Upper lobe of left lung (tissue), 6 donors: ENCODE data around the gene S100A10. TPM values are rescaled to one million over a fixed set of nuclear protein-coding genes. Genes with fewer than 3 reads are reported as not detected.

ENCODE experiments used
- ATAC-seq, 2 donors: fragments of 200-7000 bp; cut with Tn5 transposase; one replicate each; pipeline ENCODE4 v1.9.1; 2022; ENCODE audit warnings: mild to moderate bottlenecking in 2 of 2, moderate library complexity in 2 of 2; ENCODE audit not compliant: low FRiP score in 2 of 2
- DNase-seq, 2 donors: peaks; one replicate each; pipeline ENCODE4 v3.0.0-alpha.2; 2019 to 2020
- H3K27ac ChIP-seq, 4 donors: fragments of 200-600 bp; sonication (generic); one replicate each; pipeline ENCODE4 v1.5.1; 2016 to 2019
- H3K27me3 ChIP-seq, 4 donors: fragments of 200-600 bp; sonication (generic); one replicate each; pipeline ENCODE4 v1.5.1; 2017 to 2019
- H3K36me3 ChIP-seq, 4 donors: fragments of 200-600 bp; sonication (generic); one replicate each; pipeline ENCODE4 v1.5.1; 2016 to 2019
- H3K4me1 ChIP-seq, 4 donors: fragments of 200-600 bp; sonication (generic); one replicate each; pipeline ENCODE4 v1.5.1; 2018 to 2019
- H3K4me3 ChIP-seq, 4 donors: fragments of 200-600 bp; sonication (generic); one replicate each; pipeline ENCODE4 v1.5.1; 2017 to 2019; ENCODE audit warnings: mild to moderate bottlenecking in 2 of 4, moderate library complexity in 1 of 4
- H3K9me3 ChIP-seq, 4 donors: fragments of 200-600 bp; sonication (generic); one replicate each; pipeline ENCODE4 v1.5.1; 2018 to 2019
- EP300 ChIP-seq, 4 donors: sonication (generic); formaldehyde crosslinking; IDR thresholded peaks; one replicate each; pipeline ENCODE4 v1.5.1; 2017; ENCODE audit warnings: antibody characterized with exemption in 4 of 4, control low read depth in 2 of 4
- POLR2A ChIP-seq, 4 donors: fragments of 450-650 bp; IDR thresholded peaks; one replicate each; pipeline ENCODE4 v1.5.1; 2016 to 2017; ENCODE audit warnings: antibody characterized with exemption in 4 of 4, mild to moderate bottlenecking in 2 of 4
- POLR2AphosphoS5 ChIP-seq, 2 donors: sonication (generic); formaldehyde crosslinking; IDR thresholded peaks; one replicate each; pipeline ENCODE4 v1.5.1; 2017; ENCODE audit warnings: antibody characterized with exemption in 2 of 2
- WGBS, 2 donors: methylation state at CpG; one replicate each; pipeline ENCODE4 v1.1.5; 2017 to 2018; 5-methylcytosine and 5-hydroxymethylcytosine counted together
- total RNA-seq, 6 donors: library from RNA; depleted of rRNA in 4 of 6; stranded (reverse); fragments of >200 nt in 4 of 6; gene quantifications; one replicate each; pipeline versions ENCODE4 v1.1.0 to v1.2.1, GENCODE V29; 2016 to 2021
- TF ChIP-seq, protein P1 (sequence below), 6 experiments: fragments of 450-650 bp in 4 of 6; fragments of 200-600 bp in 2 of 6; sonication (generic) in 2 of 6; IDR thresholded peaks; one replicate each; pipeline ENCODE4 v1.5.1; 2016 to 2019; ENCODE audit warnings: antibody characterized with exemption in 6 of 6
- donor health status: DM: no; HTN: no; CAD: no; lungs with moderate emphysema.
- donor health status: DM: no; HTN: yes; CAD: no; lungs with severe emphysema.

Gene S100A10
- total RNA-seq, 6 donors from 2014 or later: 79.6 to 785 (median 432) TPM

DNA sequence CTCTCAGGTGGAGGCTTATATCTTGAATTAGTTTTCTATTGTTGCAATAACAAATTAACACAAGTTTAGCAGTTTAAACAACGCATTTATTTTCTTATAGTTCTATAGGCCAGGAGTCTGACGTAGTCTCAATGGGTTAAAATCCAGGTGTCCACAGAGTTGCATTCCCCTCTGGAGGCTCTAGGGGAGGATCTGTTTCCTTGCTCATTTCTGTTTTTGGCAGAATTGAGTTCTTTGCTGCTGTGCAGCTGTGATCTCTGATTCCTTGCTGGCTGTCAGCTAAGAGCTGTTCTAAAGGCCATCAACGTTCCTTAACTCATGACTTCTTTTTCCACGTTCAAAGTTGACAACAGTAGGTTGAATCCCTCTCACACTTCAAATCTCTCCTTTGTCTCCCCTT lies 31.8 kb downstream of the S100A10 start:
- no peaks in the 10 kb centered on the region for H3K36me3 ChIP-seq
- TF ChIP-seq POLR2A (IDR thresholded peaks at IDR 0.05): no peak
- TF ChIP-seq, protein P1, sequence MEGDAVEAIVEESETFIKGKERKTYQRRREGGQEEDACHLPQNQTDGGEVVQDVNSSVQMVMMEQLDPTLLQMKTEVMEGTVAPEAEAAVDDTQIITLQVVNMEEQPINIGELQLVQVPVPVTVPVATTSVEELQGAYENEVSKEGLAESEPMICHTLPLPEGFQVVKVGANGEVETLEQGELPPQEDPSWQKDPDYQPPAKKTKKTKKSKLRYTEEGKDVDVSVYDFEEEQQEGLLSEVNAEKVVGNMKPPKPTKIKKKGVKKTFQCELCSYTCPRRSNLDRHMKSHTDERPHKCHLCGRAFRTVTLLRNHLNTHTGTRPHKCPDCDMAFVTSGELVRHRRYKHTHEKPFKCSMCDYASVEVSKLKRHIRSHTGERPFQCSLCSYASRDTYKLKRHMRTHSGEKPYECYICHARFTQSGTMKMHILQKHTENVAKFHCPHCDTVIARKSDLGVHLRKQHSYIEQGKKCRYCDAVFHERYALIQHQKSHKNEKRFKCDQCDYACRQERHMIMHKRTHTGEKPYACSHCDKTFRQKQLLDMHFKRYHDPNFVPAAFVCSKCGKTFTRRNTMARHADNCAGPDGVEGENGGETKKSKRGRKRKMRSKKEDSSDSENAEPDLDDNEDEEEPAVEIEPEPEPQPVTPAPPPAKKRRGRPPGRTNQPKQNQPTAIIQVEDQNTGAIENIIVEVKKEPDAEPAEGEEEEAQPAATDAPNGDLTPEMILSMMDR (IDR thresholded peaks at IDR 0.05): no peak
- TF ChIP-seq POLR2AphosphoS5 (IDR thresholded peaks at IDR 0.05): no peak
- TF ChIP-seq EP300 (IDR thresholded peaks at IDR 0.05): no peak
- H3K4me3 ChIP-seq: no peak overlapping the region
- ATAC-seq (peak in 1 of 2 donors; percentile 48), DNase-seq (no peak)
- 52 to 60% methylated on average over 4 of the region's 4 CpGs for WGBS, 2 donors
- H3K4me1 ChIP-seq: peaks cover 10 to 24% (median 18%) of the 10 kb centered on the region in 4 donors
- H3K27me3 ChIP-seq: no peaks in the 10 kb centered on the region
- H3K27ac ChIP-seq: peak overlapping the region in 3 of 4 donors; percentile 13 to 80 (median 27)
- no peaks in the 10 kb centered on the region for H3K9me3 ChIP-seq

DNA sequence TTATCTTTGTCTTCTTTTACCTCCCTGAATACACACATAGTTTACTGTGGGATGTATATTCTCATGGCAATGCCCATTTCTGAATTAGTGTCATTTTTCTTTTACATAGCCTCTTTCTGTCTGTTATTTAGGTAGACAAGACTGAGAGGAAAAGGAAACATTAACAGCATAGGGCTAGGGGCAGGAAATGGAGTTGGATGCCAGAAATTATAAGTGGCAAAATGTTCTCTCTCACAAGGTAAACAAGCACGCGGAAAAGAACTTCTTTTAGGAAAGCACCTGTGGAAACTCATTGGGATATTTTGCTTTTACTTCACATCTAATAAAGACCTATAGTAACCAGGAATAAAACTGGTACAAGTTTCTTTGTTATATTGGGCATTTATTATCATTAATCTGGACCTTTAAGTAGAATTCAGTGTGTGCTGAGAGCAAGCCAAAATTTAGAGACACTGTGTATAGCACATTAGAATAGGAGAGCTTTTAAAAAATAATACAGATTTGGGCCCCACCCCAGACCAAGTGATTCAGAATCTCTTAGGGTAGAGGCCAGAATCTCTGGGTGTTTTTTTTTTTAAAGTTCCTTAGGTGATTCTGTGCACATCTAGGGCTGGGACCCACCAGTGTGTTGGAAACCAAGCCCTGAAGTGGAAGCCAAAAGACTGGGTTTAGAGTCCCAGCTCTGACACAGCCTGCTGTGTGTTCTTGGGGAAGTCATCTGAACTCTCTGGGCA lies 32.7 kb downstream of the S100A10 start:
- DNase-seq (no peak), ATAC-seq (peak in 1 of 2 donors; percentile 57)
- no peak overlapping the region for H3K4me3 ChIP-seq
- H3K36me3 ChIP-seq: no peaks in the 10 kb centered on the region
- no peaks in the 10 kb centered on the region for H3K27me3 ChIP-seq
- H3K27ac ChIP-seq: peak overlapping the region; percentile 13 to 80 (median 40)
- H3K9me3 ChIP-seq: no peaks in the 10 kb centered on the region
- WGBS, 2 donors: 24 to 33% methylated on average over 2 of the region's 2 CpGs
- H3K4me1 ChIP-seq: peaks cover 10 to 24% (median 18%) of the 10 kb centered on the region in 4 donors
- TF ChIP-seq, protein P1 (IDR thresholded peaks at IDR 0.05): no peak
- peak in 1 of 4 donors; percentile 46 for TF ChIP-seq EP300 (IDR thresholded peaks at IDR 0.05)

DNA sequence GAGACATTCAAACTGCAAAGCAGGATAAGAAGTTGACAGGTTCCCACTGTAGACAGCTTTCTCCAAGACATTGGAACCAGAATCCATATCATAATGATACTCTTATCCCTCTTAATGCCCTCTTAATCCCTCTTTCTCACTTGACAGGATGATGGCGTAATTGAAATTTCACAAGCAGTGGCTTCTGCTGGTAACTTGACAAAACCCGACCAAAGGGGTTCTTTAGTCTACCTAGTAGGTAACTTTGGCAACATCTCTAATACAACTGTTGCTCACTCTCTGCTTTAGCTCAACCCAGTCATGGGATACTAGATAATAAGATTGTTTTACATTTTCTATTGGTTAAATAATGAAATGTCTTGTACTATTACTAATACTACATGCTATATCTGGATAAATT lies 34.7 kb downstream of the S100A10 start:
- peaks cover 10 to 24% (median 18%) of the 10 kb centered on the region in 4 donors for H3K4me1 ChIP-seq
- WGBS, 2 donors: 65 to 68% methylated on average over 2 of the region's 2 CpGs
- H3K9me3 ChIP-seq: no peaks in the 10 kb centered on the region
- no peaks in the 10 kb centered on the region for H3K36me3 ChIP-seq
- no peak overlapping the region for H3K4me3 ChIP-seq
- no peak overlapping the region for H3K27ac ChIP-seq
- no peak for DNase-seq
- ATAC-seq: no peak
- no peaks in the 10 kb centered on the region for H3K27me3 ChIP-seq
- no peak for TF ChIP-seq EP300 (IDR thresholded peaks at IDR 0.05)

DNA sequence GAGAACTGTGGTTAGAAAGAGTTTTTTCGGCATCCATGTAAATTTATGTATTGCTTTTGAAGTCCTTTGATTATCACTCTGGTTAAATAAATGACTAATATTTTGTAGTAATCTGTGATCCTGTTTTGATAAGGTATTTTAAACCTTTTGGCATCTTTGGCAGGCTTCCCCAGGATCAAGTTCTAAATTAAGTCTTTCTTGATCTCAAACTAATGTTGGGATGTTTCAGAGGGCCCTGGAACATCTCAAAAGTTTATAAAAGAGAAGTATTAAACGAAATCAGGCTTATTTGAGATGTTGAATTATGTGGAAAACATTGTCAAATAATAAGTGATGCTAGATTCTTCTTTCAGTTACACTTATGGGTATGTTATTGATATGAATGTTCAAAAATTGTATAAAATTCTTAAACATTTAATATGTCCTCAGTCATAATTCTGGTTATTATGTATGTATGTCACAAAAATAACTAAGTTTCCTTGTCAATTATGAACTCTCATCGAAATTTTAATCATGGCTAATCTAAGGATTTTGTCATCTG lies 36.6 kb downstream of the S100A10 start:
- H3K27me3 ChIP-seq: no peaks in the 10 kb centered on the region
- DNase-seq (no peak), ATAC-seq (no peak)
- TF ChIP-seq EP300 (IDR thresholded peaks at IDR 0.05): no peak
- no peak for TF ChIP-seq POLR2A (IDR thresholded peaks at IDR 0.05)
- TF ChIP-seq, protein P1 (IDR thresholded peaks at IDR 0.05): no peak
- TF ChIP-seq POLR2AphosphoS5 (IDR thresholded peaks at IDR 0.05): no peak
- 90% methylated on average over 3 of the region's 3 CpGs for WGBS, 2 donors
- no peak overlapping the region for H3K4me3 ChIP-seq
- peaks cover 10 to 22% (median 13%) of the 10 kb centered on the region in 4 donors for H3K4me1 ChIP-seq
- H3K36me3 ChIP-seq: no peaks in the 10 kb centered on the region
- H3K9me3 ChIP-seq: no peaks in the 10 kb centered on the region
- H3K27ac ChIP-seq: no peak overlapping the region

DNA sequence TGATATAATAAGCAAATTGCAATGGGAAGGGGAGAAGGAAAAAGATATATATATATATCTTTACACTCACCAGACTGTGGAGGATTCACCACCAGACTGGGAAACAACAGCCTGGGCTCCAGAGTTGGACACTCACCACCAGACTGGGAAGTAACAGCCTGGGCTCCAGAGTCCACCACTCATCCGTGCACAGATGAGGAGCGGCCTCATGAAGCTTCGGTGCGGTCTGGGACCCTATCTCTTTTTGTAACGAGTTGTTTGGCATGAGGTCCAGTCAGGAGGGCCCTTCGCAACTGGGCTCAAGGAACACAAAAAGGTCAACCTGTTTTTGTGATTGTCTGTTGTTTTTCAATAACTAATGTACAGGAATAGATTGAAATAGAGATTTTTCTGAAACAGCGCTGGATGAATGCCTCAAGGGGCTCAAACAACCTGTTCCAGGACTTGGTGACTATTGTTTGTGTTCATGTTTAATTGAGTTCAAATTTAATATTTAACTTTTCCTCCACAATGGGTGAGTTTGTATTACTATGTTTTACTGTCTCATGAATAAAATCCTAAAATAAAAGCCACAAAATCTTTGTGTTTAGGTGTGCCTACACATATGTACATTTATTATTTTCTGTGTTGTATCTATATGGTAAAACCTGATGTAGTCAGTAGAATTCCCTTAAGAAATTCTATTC lies 40.1 kb downstream of the S100A10 start:
- no peak for TF ChIP-seq POLR2A (IDR thresholded peaks at IDR 0.05)
- TF ChIP-seq, protein P1 (IDR thresholded peaks at IDR 0.05): no peak
- no peak for TF ChIP-seq POLR2AphosphoS5 (IDR thresholded peaks at IDR 0.05)
- TF ChIP-seq EP300 (IDR thresholded peaks at IDR 0.05): no peak
- Histone ChIP-seq H3K36me3 (no peaks in the 10 kb centered on the region), H3K4me3 (no peak overlapping the region), H3K27ac (no peak overlapping the region), H3K4me1 (no peaks in the 10 kb centered on the region), H3K9me3 (no peaks in the 10 kb centered on the region), H3K27me3 (no peaks in the 10 kb centered on the region)
- DNase-seq (no peak), ATAC-seq (no peak)
- WGBS, 2 donors: 76 to 88% methylated on average over 7 of the region's 7 CpGs
